Embryonic facial prominence (tissue), 1 donor: Measurements from ENCODE around the gene MSH3.
"Not testable (repeated sequence)": the region's sequence is repeated elsewhere in the genome, so short reads cannot be mapped to it uniquely, and the experiment has no call there.

Source experiments
- DNase-seq: peaks from one replicate; pipeline ENCODE4 v3.0.0-alpha.2; 2016; ENCODE audit errors: extremely low spot score

Gene MSH3

DNA sequence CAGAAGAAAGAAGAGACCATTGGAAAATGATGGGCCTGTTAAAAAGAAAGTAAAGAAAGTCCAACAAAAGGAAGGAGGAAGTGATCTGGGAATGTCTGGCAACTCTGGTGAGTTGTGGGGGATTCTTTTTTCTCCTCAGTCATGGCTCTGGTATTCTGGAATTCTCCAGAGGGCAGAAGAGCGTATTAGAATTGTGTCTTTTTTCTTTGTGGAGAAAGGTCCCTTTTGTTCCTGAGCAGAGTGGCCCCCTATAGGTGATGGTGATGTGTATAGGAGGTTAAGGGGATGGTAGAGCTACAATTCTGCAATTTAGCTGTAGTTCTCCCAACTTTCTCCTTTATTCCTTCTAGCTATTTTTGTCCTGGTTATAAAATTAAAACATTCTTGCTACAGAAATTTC lies 2.0 kb downstream of the MSH3 start:
- no peak for DNase-seq

DNA sequence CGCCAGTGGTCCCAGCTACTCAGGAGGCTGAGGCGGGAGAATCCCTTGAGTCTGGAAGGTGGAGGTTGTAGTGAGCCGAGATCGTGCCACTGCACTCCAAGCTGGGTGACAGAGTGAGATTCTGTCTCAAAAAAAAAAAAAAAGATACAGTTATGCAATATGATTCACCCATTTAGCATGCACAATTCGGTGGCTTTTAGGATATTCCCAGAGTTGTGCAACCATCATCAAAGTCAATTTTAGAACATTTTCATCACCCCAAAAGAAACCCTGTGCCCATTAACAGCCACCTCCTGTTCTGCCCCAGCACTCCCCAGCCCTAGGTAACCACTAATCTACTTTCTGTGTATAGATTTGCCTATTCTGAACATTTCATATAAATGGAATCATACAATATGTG lies 4.7 kb downstream of the MSH3 start:
- no peak for DNase-seq

DNA sequence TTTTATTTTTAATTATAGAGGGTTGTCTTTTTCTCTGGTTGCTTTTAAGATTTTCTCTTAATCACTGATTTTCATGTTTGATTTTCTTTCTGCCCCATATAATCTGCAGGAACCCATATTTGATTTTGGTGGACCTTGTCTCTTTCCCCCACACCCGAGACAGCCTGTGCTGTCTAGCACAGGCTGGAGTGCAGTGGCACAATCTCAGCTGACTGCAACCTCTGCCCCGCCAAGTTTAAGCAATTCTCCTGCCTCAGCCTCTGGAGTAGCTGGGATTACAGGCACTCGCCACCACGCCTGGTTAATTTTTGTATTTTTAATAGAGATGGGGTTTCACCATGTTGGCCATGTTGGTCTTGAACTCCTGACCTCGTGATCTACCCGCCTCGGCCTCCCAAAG lies 6.2 kb downstream of the MSH3 start:
- DNase-seq = not testable (repeated sequence)

DNA sequence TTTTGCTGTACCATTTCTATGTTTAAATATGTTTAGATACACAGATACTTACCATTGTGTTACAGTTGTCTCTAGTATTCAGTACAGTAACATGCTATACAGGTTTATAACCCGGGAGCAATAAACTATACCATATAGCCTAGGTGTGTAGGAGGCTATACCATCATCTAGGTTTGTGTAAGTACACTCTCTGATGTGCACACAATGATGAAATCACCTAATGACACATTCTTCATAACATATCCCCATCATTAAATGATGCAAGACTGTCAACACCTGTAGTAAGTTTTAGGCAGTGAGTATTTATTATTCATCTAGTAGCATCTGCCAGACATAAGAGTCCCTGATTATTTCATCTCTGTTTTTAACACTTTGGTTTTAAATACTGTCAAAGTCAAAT lies 7.7 kb downstream of the MSH3 start:
- DNase-seq = no peak

DNA sequence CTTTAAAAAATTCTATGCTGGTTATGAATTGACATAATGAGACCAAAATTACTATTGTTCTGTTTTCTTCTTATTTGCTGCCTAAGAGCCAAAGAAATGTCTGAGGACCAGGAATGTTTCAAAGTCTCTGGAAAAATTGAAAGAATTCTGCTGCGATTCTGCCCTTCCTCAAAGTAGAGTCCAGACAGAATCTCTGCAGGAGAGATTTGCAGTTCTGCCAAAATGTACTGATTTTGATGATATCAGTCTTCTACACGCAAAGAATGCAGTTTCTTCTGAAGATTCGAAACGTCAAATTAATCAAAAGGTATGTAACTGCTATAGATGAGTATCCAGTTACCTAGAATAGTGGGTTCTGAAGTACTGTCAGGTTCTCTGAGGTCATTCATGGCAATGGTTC lies 10.6 kb downstream of the MSH3 start:
- DNase-seq = no peak

DNA sequence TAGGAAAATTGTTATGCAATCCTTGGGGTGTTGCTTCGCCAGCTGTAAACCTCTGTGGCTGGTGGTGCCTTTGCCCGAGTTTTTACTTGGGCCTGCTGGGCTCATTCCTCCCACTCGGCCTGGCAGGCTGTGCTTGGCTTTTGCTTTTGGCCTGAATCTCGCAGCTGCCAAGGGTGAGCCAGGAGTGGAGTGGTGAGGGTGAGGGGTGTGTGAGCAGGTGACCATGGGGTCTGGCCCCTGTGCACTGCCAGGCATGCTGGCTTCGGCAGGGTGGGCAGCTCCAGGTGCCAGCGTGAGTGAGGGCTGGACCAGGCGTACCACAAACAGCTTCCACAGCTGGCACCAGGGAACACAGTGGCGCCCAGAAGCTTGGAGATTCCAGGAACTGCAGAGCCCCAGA lies 12.9 kb downstream of the MSH3 start:
- DNase-seq = no peak

DNA sequence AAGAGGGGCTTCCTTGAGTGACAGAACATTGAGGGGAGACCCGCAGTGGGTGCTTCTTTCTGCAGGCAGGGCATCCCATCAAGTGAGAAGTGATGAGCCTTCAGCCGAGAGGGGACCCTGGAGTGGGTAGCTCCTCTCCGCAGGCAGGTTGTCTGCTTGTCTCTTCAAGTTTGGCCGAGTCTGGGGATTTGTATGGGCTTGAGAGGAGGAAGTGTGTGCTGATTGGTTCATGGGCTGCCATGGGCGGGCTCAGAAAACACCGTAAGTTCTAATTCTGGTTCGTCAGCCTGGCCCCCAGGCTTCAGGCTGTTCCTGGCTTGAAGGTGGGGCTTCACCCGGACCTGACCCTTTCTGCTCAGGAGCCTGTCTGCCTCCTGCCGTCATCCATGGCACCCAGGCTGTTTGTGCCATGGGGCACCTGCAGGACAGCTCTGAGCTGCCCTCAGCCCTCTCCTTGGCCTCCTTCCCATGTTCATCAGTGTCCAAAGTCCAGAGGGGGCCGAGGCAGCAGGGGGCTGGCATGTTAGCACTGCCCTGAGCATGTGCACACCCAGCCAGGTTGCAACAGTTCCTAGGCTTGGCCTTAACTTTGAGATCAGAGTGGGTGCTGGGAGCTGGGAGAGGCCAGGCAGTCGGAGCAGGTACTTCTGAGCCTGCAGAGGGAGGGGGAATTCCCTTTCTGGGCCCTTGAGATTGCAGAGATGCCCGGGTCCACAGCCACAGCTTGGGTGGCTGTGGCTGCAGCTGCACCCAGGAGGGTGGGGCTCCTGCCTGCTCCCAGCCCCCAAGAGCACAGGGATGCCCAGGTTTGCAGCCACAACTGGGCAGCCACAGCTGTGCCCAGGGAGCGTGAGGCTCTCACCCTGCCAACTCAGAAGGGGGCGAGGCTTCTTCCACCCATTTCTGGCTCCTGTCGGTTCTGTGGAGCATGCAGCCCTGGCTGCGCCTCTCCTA lies 13.8 kb downstream of the MSH3 start:
- no peak for DNase-seq

DNA sequence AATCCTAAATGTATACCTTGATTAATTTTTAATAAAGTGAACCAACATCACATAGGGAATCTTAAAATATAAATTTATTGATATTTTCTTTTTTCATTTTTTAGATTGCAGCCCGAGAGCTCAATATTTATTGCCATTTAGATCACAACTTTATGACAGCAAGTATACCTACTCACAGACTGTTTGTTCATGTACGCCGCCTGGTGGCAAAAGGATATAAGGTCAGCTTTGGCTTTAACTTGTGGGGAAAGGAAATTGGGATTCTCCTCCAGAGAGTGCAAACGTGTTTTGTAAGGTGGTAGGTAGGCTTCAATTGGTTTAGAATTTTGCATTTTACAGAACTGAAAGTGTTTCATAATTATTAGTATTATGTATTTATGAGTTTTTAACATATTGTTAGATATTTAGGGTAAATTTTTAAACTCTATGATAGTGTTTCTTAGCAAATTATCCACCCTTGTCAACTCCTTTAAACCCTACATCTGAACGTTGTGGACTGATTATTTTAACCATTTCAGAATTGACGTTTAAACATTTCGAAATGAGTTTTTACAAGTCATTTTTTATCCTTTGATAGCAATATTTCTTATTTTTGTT lies 17.8 kb downstream of the MSH3 start:
- no peak for DNase-seq

DNA sequence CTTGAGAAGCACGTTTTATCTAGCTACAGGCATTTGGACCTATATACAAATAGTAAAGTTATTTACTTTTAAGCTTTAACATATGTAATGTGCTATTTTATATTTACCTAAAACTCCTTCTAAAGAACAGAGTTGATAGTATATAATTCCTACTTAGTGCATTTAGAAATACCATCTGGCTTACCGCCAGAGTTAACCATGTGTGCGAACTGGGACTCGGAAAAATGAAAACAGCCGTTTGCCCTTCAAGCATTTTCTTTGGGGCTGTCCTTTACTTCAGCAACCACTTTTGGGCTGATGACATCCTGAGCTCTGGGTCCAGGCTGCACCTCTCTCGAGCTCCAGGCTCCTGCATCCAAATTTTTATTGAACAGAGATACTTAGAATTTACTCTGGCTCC lies 22.3 kb downstream of the MSH3 start:
- no peak for DNase-seq

DNA sequence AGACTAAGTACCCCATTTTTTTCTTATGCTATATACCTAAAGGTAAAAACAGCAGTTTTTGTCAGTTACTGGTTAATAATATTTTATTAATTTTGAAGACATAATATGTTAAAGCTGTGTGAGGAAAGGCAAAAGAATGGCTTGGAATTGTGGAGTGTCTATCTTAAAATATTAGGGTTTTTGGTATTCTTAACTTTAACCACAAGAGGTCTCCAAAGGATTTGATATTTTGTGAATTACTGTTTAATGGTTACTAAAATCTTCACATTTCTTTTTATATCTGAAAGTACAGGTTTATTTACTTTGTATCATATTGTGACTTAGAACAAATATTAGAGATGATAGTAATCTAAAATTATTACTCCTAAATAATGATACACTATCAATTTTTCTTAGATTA lies 32.3 kb downstream of the MSH3 start:
- DNase-seq = no peak

DNA sequence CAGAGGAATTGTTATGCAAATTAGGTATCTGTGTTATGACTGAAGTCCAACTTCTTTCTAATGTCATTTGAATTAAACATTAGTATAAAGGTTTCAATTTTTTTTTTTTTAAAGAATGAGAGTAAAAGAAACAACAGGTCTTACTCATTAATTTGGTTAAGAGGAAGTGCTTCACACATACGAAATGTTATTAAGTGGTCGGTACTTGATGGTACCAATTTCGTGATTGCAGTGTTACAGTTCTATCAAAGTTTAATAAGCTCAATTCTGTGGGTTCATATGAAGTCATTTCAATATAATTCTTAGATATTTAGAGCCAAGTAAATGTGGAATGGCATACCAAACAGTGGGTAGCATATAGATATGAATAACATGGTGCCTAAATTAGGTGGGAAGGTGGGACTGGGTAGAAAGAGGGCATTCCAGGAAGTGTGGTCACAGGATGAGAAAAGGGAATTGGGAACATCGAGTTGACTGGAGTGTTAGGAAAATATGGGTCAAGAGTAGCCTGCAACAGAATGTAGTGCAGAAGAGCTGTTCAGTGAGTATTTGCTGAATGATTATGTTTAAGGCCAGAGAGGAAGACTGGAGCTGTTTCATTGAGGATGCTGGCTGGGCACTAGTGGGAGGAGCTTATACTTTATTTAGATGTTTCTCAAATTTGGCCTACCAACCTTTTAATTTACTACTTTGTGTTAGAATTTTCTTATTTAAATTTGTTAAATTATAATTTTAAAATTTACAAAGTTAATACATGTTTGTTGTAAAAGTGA lies 34.4 kb downstream of the MSH3 start:
- no peak for DNase-seq

DNA sequence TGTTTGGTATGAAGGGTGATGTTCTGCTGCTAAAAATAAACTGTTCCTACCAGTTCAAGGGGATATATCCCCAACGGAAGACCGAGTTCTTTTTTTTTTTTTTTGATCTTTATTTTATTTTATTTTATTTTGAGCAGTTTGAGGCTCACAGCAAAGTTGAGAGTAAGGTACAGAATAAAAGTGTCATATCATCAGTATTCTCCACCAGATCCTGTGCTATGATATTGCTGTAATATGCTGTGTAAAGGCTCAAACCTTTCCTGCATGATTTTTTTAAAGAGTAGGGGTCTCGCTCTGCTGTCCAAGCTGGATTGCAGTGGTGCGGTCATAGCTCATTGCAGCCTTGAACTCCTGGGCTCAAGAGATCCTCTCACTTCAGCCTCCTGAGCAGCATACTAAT lies 35.2 kb downstream of the MSH3 start:
- DNase-seq = no peak

DNA sequence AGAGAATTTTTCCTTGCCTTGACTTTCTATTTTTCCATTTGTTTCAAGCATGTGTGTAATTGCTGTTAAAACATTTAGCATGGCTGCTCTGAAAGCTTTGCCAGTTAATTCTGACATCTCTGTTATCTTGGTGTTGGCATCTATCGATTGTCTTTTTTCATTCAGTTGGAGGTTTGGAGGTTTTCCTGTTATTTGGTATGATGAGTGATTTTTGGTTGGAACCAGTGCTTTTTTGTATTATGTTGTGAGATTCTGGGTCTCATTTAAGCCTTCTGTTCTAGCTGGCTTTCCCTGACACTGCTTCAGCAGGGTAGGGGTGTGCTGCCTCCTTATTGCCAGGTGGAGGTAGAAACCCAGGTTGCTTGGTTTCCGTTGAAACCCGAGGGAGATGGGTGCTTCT lies 41.2 kb downstream of the MSH3 start:
- no peak for DNase-seq

DNA sequence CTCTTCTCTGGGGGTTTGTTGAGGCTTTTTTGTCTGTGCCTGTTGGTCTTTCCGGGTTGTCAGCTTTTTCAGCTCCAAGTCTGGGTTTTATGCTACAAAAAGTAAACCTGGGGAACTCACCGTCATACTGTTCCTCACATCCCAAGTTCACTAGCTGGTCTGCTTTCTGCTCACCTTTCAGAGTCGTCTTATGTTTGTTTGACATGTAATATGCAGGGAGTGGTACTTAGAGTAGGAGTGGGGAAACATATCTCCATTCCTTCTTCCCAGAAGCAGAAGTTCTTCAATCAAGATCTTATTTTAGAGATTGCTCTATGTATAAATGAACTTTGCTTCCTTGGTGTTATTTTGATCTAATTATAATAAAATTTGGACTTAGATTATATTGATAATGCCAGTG lies 42.0 kb downstream of the MSH3 start:
- no peak for DNase-seq

DNA sequence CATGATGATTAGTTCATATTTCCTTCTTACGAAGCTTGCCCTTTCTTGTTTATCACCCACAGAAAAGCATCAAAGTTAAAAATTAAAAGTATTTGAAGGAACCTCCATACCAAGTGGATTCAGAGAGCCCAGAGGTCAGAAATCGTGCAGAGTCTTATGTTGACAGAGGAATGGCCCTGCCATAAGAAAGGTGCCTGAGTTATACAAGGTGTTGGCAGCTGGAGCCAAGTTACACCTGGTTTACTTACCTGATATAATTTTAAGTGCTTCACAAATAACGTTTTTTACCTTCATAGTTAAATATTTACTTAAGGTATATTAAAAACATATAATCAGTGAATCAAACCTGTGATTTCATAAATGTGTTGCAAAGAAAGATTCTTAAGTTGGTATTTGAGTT lies 42.6 kb downstream of the MSH3 start:
- no peak for DNase-seq

DNA sequence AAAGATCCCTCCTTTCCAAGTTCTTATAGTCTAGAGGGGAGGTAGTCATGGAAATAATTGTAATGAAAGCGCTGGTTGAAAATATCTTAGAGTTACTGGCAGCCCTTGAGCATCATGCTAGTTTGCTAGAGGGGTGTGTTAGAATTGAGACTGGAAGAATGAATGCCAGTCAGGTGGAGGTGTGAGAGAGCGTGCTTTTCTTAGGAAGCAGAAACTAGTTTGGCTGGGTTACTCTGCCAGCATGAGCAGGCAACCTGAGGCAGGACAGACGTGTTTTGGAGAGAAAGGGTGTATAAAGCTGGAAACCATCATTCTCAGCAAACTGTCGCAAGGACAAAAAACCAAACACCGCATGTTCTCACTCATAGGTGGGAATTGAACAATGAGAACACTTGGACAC lies 43.9 kb downstream of the MSH3 start:
- no peak for DNase-seq

DNA sequence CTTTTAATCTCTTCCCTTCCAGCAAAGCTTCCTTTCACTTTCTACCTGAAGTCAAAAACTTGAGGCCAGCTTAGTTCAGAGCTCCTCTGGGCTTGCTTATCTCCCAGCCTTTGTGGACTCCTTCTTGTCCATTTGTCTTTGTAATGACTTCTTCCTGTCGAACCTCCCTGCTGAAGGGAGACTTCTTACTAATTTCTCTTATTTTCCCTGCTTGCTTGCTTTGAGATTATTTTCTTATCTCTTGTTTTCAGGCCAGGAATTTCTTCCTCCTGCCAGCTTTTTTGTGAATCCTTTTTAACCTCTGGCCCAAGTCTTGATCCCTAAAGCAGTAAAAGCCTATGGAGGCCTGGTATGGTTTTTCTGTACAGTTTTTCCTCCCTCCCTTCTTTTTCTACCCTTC lies 47.1 kb downstream of the MSH3 start:
- no peak for DNase-seq

DNA sequence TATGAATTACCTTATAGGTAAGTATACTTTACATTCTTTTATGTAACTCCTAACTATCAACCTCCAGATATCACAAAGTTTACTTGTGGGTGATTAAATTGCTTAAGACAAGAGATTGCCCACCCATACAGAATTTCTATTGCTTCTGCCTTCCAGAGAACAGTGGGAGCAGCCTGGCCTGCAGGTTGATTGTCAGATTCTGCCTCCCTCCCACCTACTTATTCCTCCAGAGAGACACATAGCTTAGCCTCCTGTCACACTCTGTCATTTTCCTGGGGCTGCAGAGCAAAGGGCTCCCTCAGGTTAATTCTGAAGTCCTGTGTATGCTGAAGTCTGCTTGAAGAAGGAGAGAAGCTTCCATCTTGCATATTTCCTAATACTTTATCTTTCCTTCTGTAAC lies 48.8 kb downstream of the MSH3 start:
- no peak for DNase-seq

DNA sequence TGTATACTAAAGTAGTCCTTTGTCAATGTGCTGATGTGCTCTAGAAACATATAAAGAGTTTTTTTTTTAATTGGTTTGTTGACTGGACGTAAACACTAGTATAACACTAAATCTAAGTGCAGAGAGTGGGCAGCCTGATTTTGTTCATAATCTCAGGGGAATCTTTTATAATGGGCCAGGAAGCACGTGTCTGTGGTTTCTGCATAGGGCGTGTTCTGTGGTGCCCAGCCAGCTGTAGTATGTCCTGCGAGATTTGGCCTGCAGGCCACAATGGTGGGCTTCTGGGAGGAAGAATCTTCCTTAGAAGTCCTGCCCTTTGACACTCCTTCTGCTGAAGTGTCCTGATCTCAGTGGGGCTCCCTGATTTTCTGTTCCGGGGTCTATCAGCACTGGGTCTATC lies 49.3 kb downstream of the MSH3 start:
- DNase-seq = no peak

DNA sequence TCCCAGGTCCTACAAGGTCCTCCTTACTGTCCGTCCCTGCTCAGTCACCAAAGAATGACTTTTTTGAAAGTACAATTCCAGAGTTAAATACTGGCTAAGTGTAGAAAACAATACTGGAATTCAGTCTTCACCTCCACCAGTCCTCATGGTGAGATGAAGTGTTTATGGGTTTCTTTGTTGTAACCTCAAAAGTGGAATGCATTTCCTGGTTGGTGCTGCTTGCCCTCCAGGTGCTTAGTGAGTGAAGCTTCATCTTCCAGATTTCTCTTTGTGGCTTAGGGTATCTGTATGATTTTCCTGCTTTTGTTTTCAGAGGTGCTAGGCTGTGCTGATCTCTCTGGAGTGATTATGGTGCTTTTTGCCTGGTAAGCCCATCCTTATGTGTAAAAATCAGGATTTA lies 49.8 kb downstream of the MSH3 start:
- DNase-seq = no peak

DNA sequence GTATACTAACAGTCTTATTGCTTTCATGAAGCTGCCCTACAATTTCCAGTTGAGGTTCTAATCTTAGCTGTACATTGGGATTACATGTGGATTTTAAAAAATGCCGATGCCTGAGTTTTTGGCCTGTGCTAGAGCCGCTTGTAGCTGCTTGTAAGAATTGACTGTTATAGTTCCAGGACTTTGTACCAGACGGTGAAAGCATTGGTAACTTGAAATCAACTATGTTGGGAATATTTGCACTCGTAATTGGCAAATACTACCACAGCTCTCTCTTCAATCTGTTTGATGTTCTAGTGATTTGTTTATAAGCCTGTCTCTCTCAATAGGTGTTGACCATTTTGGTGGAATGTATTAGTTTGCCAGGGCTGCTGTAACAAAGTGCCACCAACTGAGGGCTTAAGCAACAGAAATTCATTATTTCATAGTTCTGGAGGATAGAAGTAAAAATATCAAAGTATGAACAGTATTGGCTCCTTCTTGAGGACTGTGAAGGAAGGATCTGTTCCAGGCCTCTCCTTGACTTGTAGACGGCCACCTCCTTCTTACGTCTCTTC lies 50.8 kb downstream of the MSH3 start:
- no peak for DNase-seq

DNA sequence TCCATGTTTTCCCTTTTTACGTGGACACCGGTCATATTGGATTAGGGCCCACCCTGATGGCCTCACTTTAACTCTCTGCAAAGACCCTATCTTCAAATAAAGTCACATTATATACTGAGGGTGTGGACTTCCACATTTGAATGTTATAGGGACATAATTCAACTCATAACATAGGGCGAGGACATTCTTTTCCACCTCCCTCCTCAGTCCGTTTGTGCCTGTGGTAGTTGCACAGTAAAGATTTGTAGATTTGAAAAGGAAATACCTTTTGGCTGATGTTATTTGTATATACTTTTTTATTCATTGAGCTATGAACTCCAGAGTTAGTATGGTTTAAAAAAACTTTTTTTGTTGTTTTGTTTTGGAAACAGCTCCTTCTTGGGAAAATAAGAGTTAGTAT lies 51.3 kb downstream of the MSH3 start:
- no peak for DNase-seq
